Body of pancreas (tissue), 4 donors: ENCODE data around the gene ZNF222. TPM values are rescaled to one million over a fixed set of nuclear protein-coding genes. Genes with fewer than 3 reads are reported as not detected.

ENCODE experiments used
- ATAC-seq: fragments of 150-250 bp; one replicate; pipeline ENCODE4 v1.9.1; 2016
- DNase-seq, 4 donors: peaks; one replicate each; pipeline ENCODE4 v3.0.0-alpha.2; 2019
- H3K27ac ChIP-seq, 4 donors: fragments of 200-600 bp; sonication (generic); 1 replicate in 3 of 4; 2 replicates in 1 of 4; pipeline versions ENCODE4 v1.5.1 to v1.6.1; 2016 to 2019; ENCODE audit warnings: mild to moderate bottlenecking in 1 of 4, mixed read lengths in 1 of 4, moderate library complexity in 1 of 4
- H3K27me3 ChIP-seq, 2 donors: fragments of 200-600 bp; sonication (generic); one replicate each; pipeline ENCODE4 v1.6.0; 2016; ENCODE audit warnings: mild to moderate bottlenecking in 1 of 2
- H3K36me3 ChIP-seq, 2 donors: fragments of 200-600 bp; sonication (generic); replicated peaks in 1 of 2; 2 replicates each; pipeline ENCODE4 v1.5.1; 2016; ENCODE audit warnings: low read depth in 2 of 2; ENCODE audit not compliant: insufficient read depth in 1 of 2
- H3K4me1 ChIP-seq: fragments of 200-600 bp; sonication (generic); one replicate; pipeline ENCODE4 v1.6.0; 2016
- H3K4me3 ChIP-seq, 2 donors: fragments of 200-600 bp; sonication (generic); 1 replicate in 1 of 2; 2 replicates in 1 of 2; pipeline ENCODE4 v1.5.1; 2016 to 2019
- H3K9me3 ChIP-seq, 3 donors: fragments of 200-600 bp; sonication (generic); 1 replicate in 2 of 3; 2 replicates in 1 of 3; pipeline ENCODE4 v1.5.1; 2016
- CTCF ChIP-seq, 7 experiments: fragments of 450-650 bp in 4 of 7; fragments of 200-600 bp in 3 of 7; sonication (generic) in 3 of 7; IDR thresholded peaks; one replicate each; pipeline ENCODE4 v1.5.1; 2016 to 2019; ENCODE audit warnings: antibody characterized with exemption in 7 of 7
- POLR2A ChIP-seq, 3 donors: fragments of 450-650 bp; IDR thresholded peaks; one replicate each; pipeline ENCODE4 v1.6.1; 2016; ENCODE audit warnings: antibody characterized with exemption in 3 of 3, mild to moderate bottlenecking in 2 of 3
- WGBS, 2 donors: methylation state at CpG; one replicate each; pipeline ENCODE4 v1.1.5; 2017; 5-methylcytosine and 5-hydroxymethylcytosine counted together
- intact Hi-C: fragments of 100-400 bp; cut with DNase I; formaldehyde crosslinking; loops from one replicate; pipeline ENCODE4 v1.15.1; 2023
- total RNA-seq, 2 donors: library from RNA; depleted of rRNA; stranded (reverse); fragments of >200 nt; gene quantifications; one replicate each; pipeline ENCODE4 v1.1.0, GENCODE V29; 2016

ZNF222 gene
- total RNA-seq, 2 donors from 2014 or later, result 2.1 TPM; not detected in 1

DNA sequence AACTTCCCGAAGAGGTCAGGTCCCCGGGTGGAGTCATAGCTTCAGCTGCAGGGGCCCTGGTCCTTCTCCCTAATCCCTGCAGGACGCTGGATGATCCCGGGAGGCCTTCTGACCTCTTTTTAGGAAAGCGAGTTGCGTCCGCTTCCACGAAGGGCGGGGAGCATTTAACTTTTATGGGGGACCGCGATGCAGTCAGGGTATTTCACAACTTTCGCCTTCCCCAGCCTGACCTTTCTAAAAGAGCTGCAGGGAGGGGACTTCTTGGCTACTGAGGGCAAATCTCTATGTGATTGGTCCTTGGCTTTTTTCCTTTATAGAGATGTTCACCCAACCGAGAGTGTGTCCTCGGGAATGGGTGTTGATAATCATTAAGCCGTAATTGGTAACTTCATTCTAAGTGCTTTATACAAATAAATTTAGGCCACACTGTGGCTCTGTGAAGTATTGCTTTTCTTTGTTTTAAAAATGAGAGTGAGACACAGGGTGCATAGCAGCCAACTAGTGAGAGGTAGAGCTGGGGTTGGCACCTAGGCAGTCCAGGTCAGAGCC, 21.6 kb upstream of the ZNF222 start:
- peaks cover 13% of the 10 kb centered on the region for H3K4me1 ChIP-seq
- H3K27ac ChIP-seq, result peak overlapping the region in 2 of 4 donors; percentile 61 to 79
- H3K9me3 ChIP-seq, result peaks cover 0 to 11% (median 0%) of the 10 kb centered on the region in 3 donors
- peak; percentile 2 for ATAC-seq
- TF ChIP-seq CTCF (IDR thresholded peaks at IDR 0.05) (no peak), POLR2A (IDR thresholded peaks at IDR 0.05) (no peak)
- peak overlapping the region; percentile 77 to 80 for H3K4me3 ChIP-seq
- no peaks in the 10 kb centered on the region for H3K27me3 ChIP-seq
- no peak for DNase-seq
- 1 to 2% methylated on average over 13 to 15 of the region's 15 CpGs for WGBS, 2 donors
- peaks cover 0 to 8% of the 10 kb centered on the region in 2 donors for H3K36me3 ChIP-seq
- intact Hi-C loops, result loop anchor here (10.0 kb wide), 1 partner anchor 111 kb away; the partner anchor contains the start of gene ZNF225

GRCh38 chr19:44005973-44006372, 19.2 kb upstream of the ZNF222 start:
- peaks cover 20% of the 10 kb centered on the region in 2 donors for H3K36me3 ChIP-seq
- intact Hi-C loops, result loop anchor here (10.0 kb wide), 1 partner anchor 109 kb away; the partner anchor contains the start of gene ZNF225
- H3K27me3 ChIP-seq, result no peaks in the 10 kb centered on the region
- no peak overlapping the region for H3K4me3 ChIP-seq
- H3K4me1 ChIP-seq, result peaks cover 13% of the 10 kb centered on the region
- H3K27ac ChIP-seq, result no peak overlapping the region
- peaks cover 0 to 32% (median 0%) of the 10 kb centered on the region in 3 donors for H3K9me3 ChIP-seq
- DNase-seq, result no peak
- TF ChIP-seq POLR2A (IDR thresholded peaks at IDR 0.05), result no peak
- TF ChIP-seq CTCF (IDR thresholded peaks at IDR 0.05), result no peak
- no peak for ATAC-seq
- 90 to 93% methylated on average over 1 of the region's 1 CpG for WGBS, 2 donors

- Histone ChIP-seq H3K4me3 (no peak overlapping the region), H3K27ac (no peak overlapping the region), H3K36me3 (peaks cover 21% of the 10 kb centered on the region in 2 donors), H3K4me1 (peaks cover 7% of the 10 kb centered on the region), H3K9me3 (peaks cover 0 to 40% (median 0%) of the 10 kb centered on the region in 3 donors), H3K27me3 (no peaks in the 10 kb centered on the region)
- intact Hi-C loops, result loop anchor here (10.0 kb wide), 1 partner anchor 107 kb away; the partner anchor contains the start of gene ZNF225
- TF ChIP-seq POLR2A (IDR thresholded peaks at IDR 0.05) (no peak), CTCF (IDR thresholded peaks at IDR 0.05) (no peak)
- WGBS, 2 donors, result 94 to 98% methylated on average over 6 of the region's 6 CpGs
- ATAC-seq, result no peak
- DNase-seq, result no peak
Observed at GRCh38 chr19:44007473-44007872, 17.7 kb upstream of the ZNF222 start.

DNA sequence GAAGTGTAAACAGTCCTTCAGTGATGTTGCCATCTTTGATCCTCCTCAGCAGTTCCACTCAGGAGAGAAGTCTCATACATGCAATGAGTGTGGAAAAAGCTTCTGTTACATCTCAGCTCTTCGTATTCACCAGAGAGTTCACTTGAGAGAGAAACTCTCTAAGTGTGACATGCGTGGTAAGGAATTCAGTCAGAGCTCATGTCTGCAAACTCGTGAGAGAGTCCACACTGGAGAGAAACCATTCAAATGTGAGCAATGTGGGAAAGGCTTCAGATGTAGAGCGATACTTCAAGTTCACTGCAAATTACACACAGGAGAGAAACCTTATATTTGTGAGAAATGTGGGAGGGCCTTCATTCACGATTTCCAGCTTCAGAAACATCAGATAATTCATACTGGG, 14.7 kb upstream of the ZNF222 start:
- no peak for TF ChIP-seq POLR2A (IDR thresholded peaks at IDR 0.05)
- no peak for TF ChIP-seq CTCF (IDR thresholded peaks at IDR 0.05)
- intact Hi-C loops, result no loop called here
- H3K9me3 ChIP-seq, result peaks cover 0 to 46% (median 0%) of the 10 kb centered on the region in 3 donors
- H3K27ac ChIP-seq, result no peak overlapping the region
- peaks cover 21% of the 10 kb centered on the region in 2 donors for H3K36me3 ChIP-seq
- no peaks in the 10 kb centered on the region for H3K27me3 ChIP-seq
- no peak overlapping the region for H3K4me3 ChIP-seq
- ATAC-seq, result no peak
- 88 to 96% methylated on average over 5 of the region's 5 CpGs for WGBS, 2 donors
- DNase-seq, result no peak
- H3K4me1 ChIP-seq, result no peaks in the 10 kb centered on the region

- H3K9me3 ChIP-seq, result peaks cover 0 to 14% (median 0%) of the 10 kb centered on the region in 3 donors
- no peaks in the 10 kb centered on the region for H3K4me1 ChIP-seq
- no peak overlapping the region for H3K27ac ChIP-seq
- intact Hi-C loops, result no loop called here
- ATAC-seq (no peak), DNase-seq (no peak)
- H3K36me3 ChIP-seq, result no peaks in the 10 kb centered on the region
- H3K4me3 ChIP-seq, result no peak overlapping the region
- 24 to 35% methylated on average over 2 of the region's 2 CpGs for WGBS, 2 donors
- no peaks in the 10 kb centered on the region for H3K27me3 ChIP-seq
- TF ChIP-seq CTCF (IDR thresholded peaks at IDR 0.05) (no peak), POLR2A (IDR thresholded peaks at IDR 0.05) (no peak)
Observed at GRCh38 chr19:44019498-44019897, 5.7 kb upstream of the ZNF222 start.
